ENCODE measurements around the gene BOLA1. TPM values are rescaled to one million over a fixed set of nuclear protein-coding genes. Genes with fewer than 3 reads are reported as not detected.
A peak's percentile ranks its signal among the peaks of the same experiment; 100 is the strongest.
"Not testable (repeated sequence)": the region's sequence is repeated elsewhere in the genome, so short reads cannot be mapped to it uniquely, and the experiment has no call there.

BOLA1 gene
- total RNA-seq, 1 donor from 2014 or later: 6.3 TPM

DNA sequence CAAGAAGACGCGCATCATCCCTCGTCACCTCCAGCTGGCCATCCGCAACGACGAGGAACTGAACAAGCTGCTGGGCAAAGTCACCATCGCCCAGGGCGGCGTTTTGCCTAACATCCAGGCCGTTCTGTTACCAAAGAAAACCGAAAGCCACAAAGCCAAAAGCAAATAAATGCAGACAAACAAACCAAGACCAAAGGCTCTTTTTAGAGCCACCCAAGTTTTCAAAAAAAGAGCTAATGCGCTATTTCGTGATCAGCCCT lies 12.2 kb upstream of the BOLA1 start:
- H3K36me3 ChIP-seq (ENCODE audit: control insufficient read depth in 3 of 3, insufficient read depth in 3 of 3, low read length in 3 of 3); H3K9me3 ChIP-seq (ENCODE audit: control insufficient read depth in 3 of 3, low read length in 3 of 3); H3K27me3 ChIP-seq (ENCODE audit: control insufficient read depth in 3 of 3, insufficient read depth in 3 of 3, low read length in 3 of 3): not testable (repeated sequence)
- peak overlapping the region; percentile 76 to 92 (median 77) for H3K4me3 ChIP-seq (ENCODE audit: low read length in 3 of 3)
- H3K4me1 ChIP-seq (ENCODE audit: control insufficient read depth in 3 of 3, insufficient read depth in 3 of 3, low read length in 3 of 3): peaks cover 19 to 26% (median 26%) of the 10 kb centered on the region in 3 donors
- peak overlapping the region; percentile 83 to 87 (median 86) for H3K9ac ChIP-seq (ENCODE audit: low read depth in 1 of 3, low read length in 3 of 3)
- H3K27ac ChIP-seq (ENCODE audit: low read depth, low read length): peak overlapping the region; percentile 97

DNA sequence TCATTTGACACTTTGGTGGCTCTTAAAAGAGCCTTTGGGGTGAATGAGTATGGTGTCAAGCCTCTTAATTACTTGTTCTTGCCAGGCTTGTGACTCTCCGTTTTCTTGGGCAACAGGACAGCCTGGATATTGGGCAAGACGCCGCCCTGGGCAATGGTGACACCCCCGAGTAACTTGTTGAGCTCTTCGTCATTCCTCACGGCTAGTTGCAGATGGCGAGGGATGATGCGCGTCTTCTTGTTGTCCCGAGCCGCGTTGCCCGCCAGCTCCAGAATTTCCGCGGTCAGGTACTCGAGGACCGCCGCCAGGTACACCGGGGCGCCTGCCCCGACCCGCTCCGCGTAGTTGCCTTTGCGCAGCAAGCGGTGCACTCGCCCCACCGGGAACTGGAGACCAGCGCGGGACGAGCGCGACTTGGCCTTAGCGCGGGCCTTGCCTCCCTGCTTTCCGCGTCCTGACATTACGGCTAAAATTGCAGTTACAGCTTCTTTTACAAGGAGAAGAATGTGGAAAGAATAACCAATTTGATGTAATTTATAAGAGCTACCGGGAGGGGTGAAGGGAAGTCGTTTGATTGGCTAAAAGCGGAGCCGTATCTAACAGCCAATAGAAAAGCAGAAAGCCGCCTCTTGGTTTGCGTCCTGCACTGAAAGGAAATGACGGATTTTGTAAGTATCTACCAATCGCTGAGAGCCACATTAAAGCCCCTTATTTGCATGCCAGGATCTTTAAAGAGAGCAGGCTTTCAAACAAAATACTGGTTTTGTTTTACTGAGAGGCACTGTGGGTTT lies 11.7 kb upstream of the BOLA1 start:
- Histone ChIP-seq H3K9me3 (ENCODE audit: control insufficient read depth in 3 of 3, low read length in 3 of 3) (no peaks in the 10 kb centered on the region), H3K4me1 (ENCODE audit: control insufficient read depth in 3 of 3, insufficient read depth in 3 of 3, low read length in 3 of 3) (peaks cover 19 to 26% (median 26%) of the 10 kb centered on the region in 3 donors), H3K27me3 (ENCODE audit: control insufficient read depth in 3 of 3, insufficient read depth in 3 of 3, low read length in 3 of 3) (no peaks in the 10 kb centered on the region), H3K36me3 (ENCODE audit: control insufficient read depth in 3 of 3, insufficient read depth in 3 of 3, low read length in 3 of 3) (no peaks in the 10 kb centered on the region), H3K4me3 (ENCODE audit: low read length in 3 of 3) (peak overlapping the region; percentile 76 to 92 (median 77)), H3K9ac (ENCODE audit: low read depth in 1 of 3, low read length in 3 of 3) (peak overlapping the region; percentile 86 to 87 (median 86)), H3K27ac (ENCODE audit: low read depth, low read length) (peak overlapping the region; percentile 97)

DNA sequence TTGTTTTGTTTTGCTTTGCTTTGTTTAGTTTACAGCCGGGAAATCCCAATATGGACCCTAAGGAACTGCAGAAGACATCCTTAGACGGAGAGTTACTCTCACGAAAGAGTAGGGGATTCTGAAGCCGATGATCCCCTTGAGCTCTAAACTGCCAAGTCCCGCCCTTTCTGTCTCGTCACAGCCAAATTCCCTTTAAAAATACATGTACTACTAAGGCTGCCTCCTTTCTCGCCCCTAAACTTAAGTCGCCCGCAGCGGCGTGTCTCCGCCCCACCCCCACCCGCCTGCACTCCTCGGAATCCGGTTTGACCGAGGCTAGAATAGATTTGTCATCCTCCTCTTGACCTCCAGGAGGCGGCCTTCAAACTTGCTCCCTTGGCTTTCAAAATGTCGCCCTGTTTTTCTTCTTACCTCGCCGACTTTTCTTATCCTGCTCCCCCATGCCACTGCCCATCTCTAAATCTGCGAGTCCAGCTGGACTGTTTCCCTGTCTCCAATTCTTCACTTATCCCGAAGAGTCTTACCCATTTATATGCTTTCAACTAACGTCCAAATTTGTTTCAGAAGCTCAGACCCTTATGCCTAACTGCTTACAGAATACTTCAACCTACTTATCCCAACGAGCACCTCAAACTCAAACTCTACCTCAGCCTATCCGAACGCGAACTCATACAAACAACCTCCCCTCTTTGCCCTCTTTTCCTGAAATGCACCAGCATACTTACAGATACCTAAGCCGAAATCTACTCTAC lies 10.9 kb upstream of the BOLA1 start:
- H3K36me3 ChIP-seq (ENCODE audit: control insufficient read depth in 3 of 3, insufficient read depth in 3 of 3, low read length in 3 of 3): no peaks in the 10 kb centered on the region
- peak overlapping the region; percentile 76 to 92 (median 77) for H3K4me3 ChIP-seq (ENCODE audit: low read length in 3 of 3)
- H3K9me3 ChIP-seq (ENCODE audit: control insufficient read depth in 3 of 3, low read length in 3 of 3): no peaks in the 10 kb centered on the region
- H3K27me3 ChIP-seq (ENCODE audit: control insufficient read depth in 3 of 3, insufficient read depth in 3 of 3, low read length in 3 of 3): no peaks in the 10 kb centered on the region
- H3K27ac ChIP-seq (ENCODE audit: low read depth, low read length): peak overlapping the region; percentile 97
- H3K9ac ChIP-seq (ENCODE audit: low read depth in 1 of 3, low read length in 3 of 3): peak overlapping the region; percentile 72 to 86 (median 73)
- H3K4me1 ChIP-seq (ENCODE audit: control insufficient read depth in 3 of 3, insufficient read depth in 3 of 3, low read length in 3 of 3): peaks cover 19 to 26% (median 25%) of the 10 kb centered on the region in 3 donors

DNA sequence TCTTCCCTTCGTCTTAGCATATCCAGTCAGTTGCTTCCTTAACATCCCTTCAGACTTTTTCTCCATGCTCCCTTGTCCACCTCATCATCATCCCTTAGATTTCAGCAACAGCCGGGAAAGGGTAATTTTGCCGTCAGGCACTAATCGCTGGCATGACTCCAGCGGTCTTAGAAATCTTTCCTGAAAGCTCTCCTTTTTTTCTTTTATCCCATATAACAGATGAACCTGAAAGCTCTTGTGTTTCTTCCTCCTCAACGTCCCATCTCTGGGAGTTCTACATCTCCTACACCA lies 10.4 kb upstream of the BOLA1 start:
- Histone ChIP-seq H3K4me3 (ENCODE audit: low read length in 3 of 3) (peak overlapping the region; percentile 76 to 92 (median 77)), H3K27me3 (ENCODE audit: control insufficient read depth in 3 of 3, insufficient read depth in 3 of 3, low read length in 3 of 3) (no peaks in the 10 kb centered on the region), H3K27ac (ENCODE audit: low read depth, low read length) (peak overlapping the region; percentile 97), H3K4me1 (ENCODE audit: control insufficient read depth in 3 of 3, insufficient read depth in 3 of 3, low read length in 3 of 3) (peaks cover 16 to 21% (median 20%) of the 10 kb centered on the region in 3 donors), H3K9me3 (ENCODE audit: control insufficient read depth in 3 of 3, low read length in 3 of 3) (no peaks in the 10 kb centered on the region), H3K9ac (ENCODE audit: low read depth in 1 of 3, low read length in 3 of 3) (peak overlapping the region; percentile 72 to 86 (median 73)), H3K36me3 (ENCODE audit: control insufficient read depth in 3 of 3, insufficient read depth in 3 of 3, low read length in 3 of 3) (no peaks in the 10 kb centered on the region)

DNA sequence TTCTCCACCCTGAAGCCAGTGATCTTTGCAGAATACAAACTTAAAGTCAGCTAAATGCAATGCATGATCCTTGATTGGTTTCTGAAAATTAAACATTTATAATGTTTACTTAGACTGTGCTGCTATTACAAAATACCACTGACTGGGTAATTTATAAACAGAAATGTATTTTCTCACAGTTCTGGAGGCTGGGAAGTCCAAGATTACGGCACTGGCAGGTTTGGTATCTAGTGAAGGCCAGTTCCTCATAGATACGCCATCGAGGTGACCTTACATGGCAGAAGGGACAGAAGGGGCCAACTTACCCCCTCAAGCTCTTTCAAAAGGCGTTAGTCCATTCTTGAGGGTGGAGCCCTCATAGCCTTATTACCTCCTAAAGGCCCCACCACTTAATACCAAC lies 2.8 kb upstream of the BOLA1 start:
- Histone ChIP-seq H3K27ac (ENCODE audit: low read depth, low read length) (no peak overlapping the region), H3K36me3 (ENCODE audit: control insufficient read depth in 3 of 3, insufficient read depth in 3 of 3, low read length in 3 of 3) (no peaks in the 10 kb centered on the region), H3K9ac (ENCODE audit: low read depth in 1 of 3, low read length in 3 of 3) (no peak overlapping the region), H3K9me3 (ENCODE audit: control insufficient read depth in 3 of 3, low read length in 3 of 3) (no peaks in the 10 kb centered on the region), H3K27me3 (ENCODE audit: control insufficient read depth in 3 of 3, insufficient read depth in 3 of 3, low read length in 3 of 3) (no peaks in the 10 kb centered on the region), H3K4me3 (ENCODE audit: low read length in 3 of 3) (no peak overlapping the region), H3K4me1 (ENCODE audit: control insufficient read depth in 3 of 3, insufficient read depth in 3 of 3, low read length in 3 of 3) (peaks cover 8 to 14% (median 9%) of the 10 kb centered on the region in 3 donors)

DNA sequence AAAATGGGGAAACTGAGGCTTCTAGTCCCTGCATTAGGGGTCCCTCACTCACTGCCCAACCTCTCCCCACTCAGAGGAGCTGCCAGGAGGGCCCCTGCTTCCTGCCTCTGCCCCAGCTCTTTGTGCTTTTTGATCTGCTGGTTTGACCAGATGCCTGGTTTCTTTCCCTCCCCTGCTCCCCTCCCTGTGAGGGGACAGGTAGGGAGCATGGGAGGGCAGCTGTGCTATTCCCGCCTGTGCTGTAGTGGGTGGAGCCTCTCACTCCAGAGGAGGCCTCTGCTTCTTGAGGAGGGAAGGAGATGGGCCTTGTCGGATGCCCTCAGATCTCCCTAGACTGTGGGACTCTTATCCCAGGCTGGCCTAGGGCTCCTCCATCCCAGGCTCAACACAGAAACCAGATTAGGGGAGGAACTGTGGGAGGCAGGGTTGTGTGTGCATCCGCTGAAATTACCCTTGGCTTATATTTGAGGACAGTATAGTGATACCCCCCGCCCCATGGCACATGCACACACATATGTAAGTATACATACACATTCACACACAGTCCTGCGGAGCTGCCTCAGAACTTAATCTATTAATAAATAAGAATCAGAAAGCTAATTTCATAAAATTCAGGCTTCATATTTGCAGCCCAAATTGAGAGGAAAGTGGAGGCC lies 4.6 kb downstream of the BOLA1 start:
- Histone ChIP-seq H3K4me1 (ENCODE audit: control insufficient read depth in 3 of 3, insufficient read depth in 3 of 3, low read length in 3 of 3) (peaks cover 8 to 14% (median 9%) of the 10 kb centered on the region in 3 donors), H3K9me3 (ENCODE audit: control insufficient read depth in 3 of 3, low read length in 3 of 3) (no peaks in the 10 kb centered on the region), H3K27me3 (ENCODE audit: control insufficient read depth in 3 of 3, insufficient read depth in 3 of 3, low read length in 3 of 3) (no peaks in the 10 kb centered on the region), H3K4me3 (ENCODE audit: low read length in 3 of 3) (no peak overlapping the region), H3K9ac (ENCODE audit: low read depth in 1 of 3, low read length in 3 of 3) (peak overlapping the region in 1 of 3 donors; percentile 8), H3K27ac (ENCODE audit: low read depth, low read length) (no peak overlapping the region), H3K36me3 (ENCODE audit: control insufficient read depth in 3 of 3, insufficient read depth in 3 of 3, low read length in 3 of 3) (peaks cover 0 to 2% (median 0%) of the 10 kb centered on the region in 3 donors)

DNA sequence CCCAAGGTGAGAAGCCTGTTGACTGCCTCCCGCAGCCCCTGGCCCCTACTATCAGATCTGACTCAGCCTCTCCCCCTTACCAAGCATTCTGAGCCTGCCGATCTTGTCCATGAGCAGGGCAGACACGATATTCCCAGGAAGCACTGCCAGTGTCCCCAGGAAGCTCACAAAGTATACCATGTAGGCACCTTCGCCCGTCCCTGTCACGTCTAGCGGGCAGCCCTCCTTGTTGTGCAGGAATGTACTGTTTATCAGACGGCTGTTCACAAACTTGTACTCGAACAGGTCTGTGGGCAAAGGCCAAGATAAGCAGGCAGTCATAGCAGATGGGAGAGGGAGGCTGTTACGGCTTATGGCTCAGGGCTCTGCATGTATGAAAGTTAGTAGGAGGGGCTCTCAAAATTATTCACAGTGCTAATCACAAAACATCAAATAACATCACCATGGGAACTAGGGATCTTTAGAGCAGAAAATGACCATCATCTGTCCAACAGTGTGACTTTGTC lies 7.3 kb downstream of the BOLA1 start:
- H3K27me3 ChIP-seq (ENCODE audit: control insufficient read depth in 3 of 3, insufficient read depth in 3 of 3, low read length in 3 of 3): peaks cover 0 to 3% (median 2%) of the 10 kb centered on the region in 3 donors
- no peaks in the 10 kb centered on the region for H3K9me3 ChIP-seq (ENCODE audit: control insufficient read depth in 3 of 3, low read length in 3 of 3)
- no peak overlapping the region for H3K4me3 ChIP-seq (ENCODE audit: low read length in 3 of 3)
- no peak overlapping the region for H3K9ac ChIP-seq (ENCODE audit: low read depth in 1 of 3, low read length in 3 of 3)
- no peak overlapping the region for H3K27ac ChIP-seq (ENCODE audit: low read depth, low read length)
- peaks cover 0 to 2% (median 0%) of the 10 kb centered on the region in 3 donors for H3K36me3 ChIP-seq (ENCODE audit: control insufficient read depth in 3 of 3, insufficient read depth in 3 of 3, low read length in 3 of 3)
- H3K4me1 ChIP-seq (ENCODE audit: control insufficient read depth in 3 of 3, insufficient read depth in 3 of 3, low read length in 3 of 3): no peaks in the 10 kb centered on the region

DNA sequence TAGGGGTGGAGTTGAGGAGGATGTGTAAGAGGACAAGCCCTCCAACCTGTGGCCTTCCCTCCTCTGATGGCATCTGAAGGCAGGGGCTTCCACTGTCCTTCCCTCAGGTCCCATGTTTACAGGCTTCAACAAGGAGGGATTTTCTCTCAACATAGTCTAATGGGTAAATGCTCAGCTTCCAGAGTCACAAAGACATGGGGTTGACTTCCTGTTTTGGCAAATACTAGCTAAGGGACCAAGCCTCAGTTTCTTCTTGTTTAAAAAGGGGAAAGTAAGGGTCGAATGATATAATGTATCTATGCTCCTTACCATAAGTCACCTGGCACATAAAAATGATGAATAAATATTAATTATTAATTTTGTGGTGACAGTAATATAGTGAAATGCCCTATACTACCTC lies 15.2 kb downstream of the BOLA1 start:
- no peaks in the 10 kb centered on the region for H3K9me3 ChIP-seq (ENCODE audit: control insufficient read depth in 3 of 3, low read length in 3 of 3)
- no peak overlapping the region for H3K9ac ChIP-seq (ENCODE audit: low read depth in 1 of 3, low read length in 3 of 3)
- H3K4me3 ChIP-seq (ENCODE audit: low read length in 3 of 3): no peak overlapping the region
- no peaks in the 10 kb centered on the region for H3K4me1 ChIP-seq (ENCODE audit: control insufficient read depth in 3 of 3, insufficient read depth in 3 of 3, low read length in 3 of 3)
- no peak overlapping the region for H3K27ac ChIP-seq (ENCODE audit: low read depth, low read length)
- H3K27me3 ChIP-seq (ENCODE audit: control insufficient read depth in 3 of 3, insufficient read depth in 3 of 3, low read length in 3 of 3): peaks cover 5 to 19% (median 11%) of the 10 kb centered on the region in 3 donors
- H3K36me3 ChIP-seq (ENCODE audit: control insufficient read depth in 3 of 3, insufficient read depth in 3 of 3, low read length in 3 of 3): no peaks in the 10 kb centered on the region

DNA sequence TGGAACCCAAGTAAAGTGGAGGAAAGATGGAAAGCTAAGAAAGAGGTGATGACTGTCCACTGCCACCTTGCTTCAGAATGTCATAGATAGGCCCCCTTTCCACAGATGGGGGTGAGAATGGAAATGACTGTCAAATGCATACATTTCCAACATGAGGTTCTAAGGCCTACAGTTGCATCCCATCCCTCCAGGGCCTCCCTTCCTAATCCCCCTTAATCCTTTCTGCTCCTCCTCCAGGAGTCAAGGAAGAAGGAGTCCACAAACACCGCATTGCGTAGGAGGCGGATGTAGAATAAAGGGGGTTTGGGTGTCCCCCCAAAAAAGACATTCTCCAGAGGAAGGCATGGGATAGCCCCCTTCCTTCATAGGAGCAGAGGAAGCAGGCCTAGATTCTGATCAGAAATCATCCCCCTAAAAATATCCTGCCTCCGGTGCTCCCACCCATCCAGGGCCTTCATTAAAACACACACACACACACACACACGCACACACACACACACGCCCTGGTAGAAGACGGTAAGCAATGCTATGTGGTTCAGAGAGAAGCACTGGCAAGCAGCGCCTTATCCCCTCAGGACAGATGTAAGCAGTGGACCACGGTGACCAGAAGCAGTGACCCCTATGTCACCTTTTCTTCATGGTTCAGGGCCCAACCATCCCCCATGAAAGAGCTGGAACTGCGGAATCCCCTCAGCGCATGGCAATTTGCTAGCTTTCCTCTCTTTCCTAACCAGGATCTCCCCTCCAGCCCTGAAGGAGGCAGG lies 16.2 kb downstream of the BOLA1 start:
- no peak overlapping the region for H3K27ac ChIP-seq (ENCODE audit: low read depth, low read length)
- H3K4me3 ChIP-seq (ENCODE audit: low read length in 3 of 3): no peak overlapping the region
- no peaks in the 10 kb centered on the region for H3K36me3 ChIP-seq (ENCODE audit: control insufficient read depth in 3 of 3, insufficient read depth in 3 of 3, low read length in 3 of 3)
- no peaks in the 10 kb centered on the region for H3K9me3 ChIP-seq (ENCODE audit: control insufficient read depth in 3 of 3, low read length in 3 of 3)
- H3K4me1 ChIP-seq (ENCODE audit: control insufficient read depth in 3 of 3, insufficient read depth in 3 of 3, low read length in 3 of 3): no peaks in the 10 kb centered on the region
- H3K9ac ChIP-seq (ENCODE audit: low read depth in 1 of 3, low read length in 3 of 3): no peak overlapping the region
- H3K27me3 ChIP-seq (ENCODE audit: control insufficient read depth in 3 of 3, insufficient read depth in 3 of 3, low read length in 3 of 3): peaks cover 5 to 16% (median 11%) of the 10 kb centered on the region in 3 donors
